NK-92 (cell line): Measurements from ENCODE around the gene PLEKHA5.
"Not testable (repeated sequence)": the region's sequence is repeated elsewhere in the genome, so short reads cannot be mapped to it uniquely, and the experiment has no call there.

Source experiments
- DNase-seq: peaks from one replicate; lab custom pipeline; 2025; ENCODE audit not compliant: unreplicated experiment; lab: John Stamatoyannopoulos, UW

The PLEKHA5 gene

DNA sequence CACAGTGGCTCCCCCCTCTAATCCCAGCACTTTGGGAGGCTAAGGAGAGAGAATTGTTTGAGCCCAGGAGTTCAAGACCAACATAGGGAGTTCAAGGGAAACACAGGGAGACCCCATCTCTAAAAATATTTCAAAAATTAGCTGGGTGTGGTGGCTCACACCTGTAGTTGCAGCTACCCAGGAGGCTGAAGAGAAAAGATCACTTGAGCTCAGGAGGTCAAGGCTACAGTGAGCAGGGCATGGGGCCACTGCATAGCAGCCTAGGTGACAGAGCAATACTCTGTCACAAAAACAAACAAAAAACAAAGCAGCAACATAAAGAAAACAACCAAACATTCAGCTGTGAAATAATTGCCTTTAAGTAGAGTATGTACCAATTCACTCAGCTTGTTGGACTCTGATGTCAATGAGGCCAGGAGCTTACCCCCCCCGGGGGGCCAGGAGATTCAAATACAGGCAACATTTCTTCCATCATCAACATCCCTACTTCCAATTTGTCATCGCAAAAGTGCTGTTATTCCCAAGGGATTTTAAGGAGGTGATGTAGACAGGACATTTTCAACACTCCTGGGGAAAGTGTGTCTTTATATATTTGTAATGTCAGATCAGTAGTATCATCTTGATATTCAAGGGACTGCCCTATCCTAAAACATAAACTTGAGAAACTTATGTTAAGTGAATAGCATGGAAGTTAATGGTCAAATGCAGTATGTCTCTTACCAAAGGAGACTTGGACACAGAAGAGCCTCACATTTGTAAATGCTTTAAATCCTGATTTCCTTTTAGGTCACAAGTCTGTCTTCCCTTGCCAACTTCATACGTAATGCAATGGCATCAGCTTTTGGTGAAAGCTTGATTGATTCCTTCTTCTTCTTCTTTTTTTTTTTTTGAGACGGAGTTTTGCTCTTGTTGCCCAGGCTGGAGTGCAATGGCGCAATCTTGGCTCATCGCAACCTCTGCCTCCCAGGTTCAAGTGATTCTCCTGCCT is 269.1 kb downstream of the PLEKHA5 start:
- no peak for DNase-seq

DNA sequence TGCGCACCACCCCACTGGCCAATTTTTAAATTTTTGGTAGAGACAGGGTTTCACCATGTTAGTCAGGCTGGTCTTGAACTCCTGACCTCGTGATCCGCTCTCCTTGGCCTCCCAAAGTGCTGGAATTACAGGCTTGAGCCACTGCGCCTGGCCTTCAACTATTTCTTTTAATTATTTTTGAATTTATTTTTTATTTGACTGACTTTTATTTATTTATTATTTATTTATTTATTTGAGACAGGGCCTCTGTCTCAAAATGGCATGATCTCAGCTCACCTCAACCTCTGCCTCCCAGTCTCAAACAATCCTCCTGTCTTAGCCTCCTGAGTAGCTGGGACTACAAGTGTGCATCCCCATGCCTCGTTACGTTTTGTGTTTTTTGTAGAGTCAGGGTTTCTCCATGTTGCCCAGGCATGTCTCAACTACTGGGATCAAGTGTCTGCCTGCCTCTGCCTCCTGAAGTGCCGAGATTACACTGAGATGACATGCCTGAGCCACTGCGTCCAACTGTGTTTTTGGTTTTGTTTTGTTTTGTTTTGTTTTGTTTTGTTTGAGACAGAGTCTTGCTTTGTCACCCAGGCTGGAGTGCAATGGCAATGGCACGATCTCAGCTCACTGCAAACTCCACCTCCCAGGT is 271.2 kb downstream of the PLEKHA5 start:
- DNase-seq: not testable (repeated sequence)

DNA sequence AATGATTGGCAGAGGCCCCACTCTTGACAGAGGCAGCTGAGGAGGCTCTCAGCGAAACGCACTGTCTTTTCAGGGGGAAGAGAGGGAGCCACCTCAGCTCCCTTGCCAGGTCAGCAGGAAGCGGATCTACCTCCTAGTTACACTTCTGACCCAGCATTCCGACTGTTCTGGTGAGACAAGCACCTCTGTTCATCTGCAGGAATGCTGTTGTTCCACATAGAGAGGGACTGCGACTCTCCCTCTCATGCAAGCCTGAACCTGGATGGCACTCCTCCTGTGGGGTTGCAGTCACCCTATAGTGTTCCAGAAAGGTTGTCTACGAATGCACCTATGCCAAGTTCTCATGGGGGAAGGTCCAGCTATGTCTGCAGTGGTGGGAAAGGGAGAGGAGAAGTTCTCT is 272.7 kb downstream of the PLEKHA5 start:
- no peak for DNase-seq

DNA sequence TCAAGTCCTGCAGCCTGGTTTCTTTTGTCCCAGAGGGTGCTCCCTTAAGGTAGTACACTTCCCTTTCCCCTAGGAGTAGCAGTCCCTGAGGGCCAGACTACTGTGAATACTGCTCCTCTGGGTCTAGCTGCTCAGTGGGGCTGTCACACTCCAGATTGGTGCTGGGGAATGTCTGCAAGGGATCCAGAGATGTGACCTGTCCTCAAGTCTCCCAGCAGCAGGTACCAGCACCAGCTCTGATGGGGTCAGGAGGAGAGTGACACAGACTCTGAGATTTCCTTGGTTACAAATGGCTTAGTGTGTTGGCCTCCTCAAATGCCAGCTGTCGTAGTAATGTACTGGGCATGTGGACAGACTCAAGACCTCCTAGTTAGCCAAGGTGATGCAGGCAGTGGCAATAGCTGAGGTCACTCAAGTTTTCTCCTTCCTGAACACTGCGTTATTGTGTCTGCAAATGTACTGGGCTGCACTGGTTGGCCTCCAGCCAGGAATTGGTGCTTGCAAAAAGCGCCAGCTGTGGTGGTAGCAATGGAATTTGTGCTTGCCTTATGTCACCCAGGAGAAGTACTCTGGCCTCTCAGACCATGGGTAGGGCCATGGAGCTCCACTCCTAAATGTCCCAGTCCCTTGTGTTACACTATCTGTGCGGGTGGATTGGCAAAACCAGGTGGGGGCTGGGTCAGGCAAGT is 273.4 kb downstream of the PLEKHA5 start:
- no peak for DNase-seq

DNA sequence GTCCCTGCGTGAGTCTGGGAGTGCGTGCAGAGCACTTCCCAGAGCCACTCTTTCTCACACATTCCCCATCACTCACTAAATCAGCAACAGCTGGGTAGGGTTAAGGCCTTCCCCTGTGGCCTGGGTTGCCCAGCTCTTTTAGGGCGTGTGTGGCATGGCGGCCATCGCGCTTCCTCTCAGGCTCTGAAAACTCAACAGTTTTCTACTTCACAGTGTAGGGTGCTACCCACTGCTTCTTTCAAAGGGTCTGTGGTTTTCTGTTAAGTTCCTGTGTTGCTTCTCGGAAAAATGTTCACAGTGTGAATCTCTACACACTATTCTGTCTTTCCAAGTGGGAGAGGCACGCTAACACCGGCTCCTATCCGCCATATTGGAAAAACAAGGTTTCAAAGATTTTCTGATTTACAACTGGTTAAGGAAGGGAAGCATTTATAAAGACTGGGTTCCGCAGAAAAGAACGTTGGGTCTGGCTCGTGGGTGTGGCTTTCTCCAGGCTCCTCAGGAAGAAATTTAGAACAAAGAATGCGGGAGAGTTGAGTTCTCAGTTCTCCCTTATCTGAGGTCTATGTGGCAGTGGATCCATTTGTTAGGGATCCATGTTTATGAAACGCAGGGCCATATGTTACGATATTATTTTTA is 274.8 kb downstream of the PLEKHA5 start:
- DNase-seq: no peak

DNA sequence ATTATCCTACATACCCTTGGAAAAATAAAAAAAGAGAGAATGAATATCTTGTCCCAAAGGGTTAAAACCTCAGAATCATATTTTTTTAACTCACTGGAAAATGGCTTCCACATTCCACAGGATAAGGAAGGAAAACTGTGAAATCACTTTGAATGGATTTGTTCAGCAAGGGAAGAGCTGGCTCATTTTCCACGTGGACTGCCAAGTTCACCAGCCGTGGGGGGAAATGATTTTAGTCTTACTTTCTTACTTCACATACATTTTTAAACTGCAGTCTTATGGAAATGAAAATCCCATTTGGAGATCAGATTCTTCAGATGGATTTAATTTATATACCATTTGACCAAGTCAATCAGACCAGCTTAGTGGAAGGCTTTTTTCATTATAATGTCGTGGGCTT is 279.8 kb downstream of the PLEKHA5 start:
- no peak for DNase-seq

DNA sequence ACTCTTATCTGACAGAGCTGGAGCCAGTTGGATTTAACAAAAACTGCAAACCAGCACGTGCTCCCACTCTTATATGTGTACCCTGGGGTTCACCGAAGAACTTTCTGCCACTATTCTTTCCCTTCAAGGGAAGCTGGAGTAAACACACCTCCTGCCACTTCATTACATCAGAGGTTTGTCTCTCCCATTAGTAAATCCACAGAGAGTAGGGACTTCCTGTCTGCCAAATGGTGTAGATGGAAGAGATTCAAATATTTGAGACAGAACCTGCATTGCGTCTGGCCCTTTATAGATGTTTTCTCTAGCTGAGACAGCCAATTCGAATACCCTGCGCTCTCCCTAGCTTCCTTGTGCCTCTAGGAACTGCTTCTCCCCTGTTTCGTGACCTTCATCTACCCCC is 280.7 kb downstream of the PLEKHA5 start:
- no peak for DNase-seq

DNA sequence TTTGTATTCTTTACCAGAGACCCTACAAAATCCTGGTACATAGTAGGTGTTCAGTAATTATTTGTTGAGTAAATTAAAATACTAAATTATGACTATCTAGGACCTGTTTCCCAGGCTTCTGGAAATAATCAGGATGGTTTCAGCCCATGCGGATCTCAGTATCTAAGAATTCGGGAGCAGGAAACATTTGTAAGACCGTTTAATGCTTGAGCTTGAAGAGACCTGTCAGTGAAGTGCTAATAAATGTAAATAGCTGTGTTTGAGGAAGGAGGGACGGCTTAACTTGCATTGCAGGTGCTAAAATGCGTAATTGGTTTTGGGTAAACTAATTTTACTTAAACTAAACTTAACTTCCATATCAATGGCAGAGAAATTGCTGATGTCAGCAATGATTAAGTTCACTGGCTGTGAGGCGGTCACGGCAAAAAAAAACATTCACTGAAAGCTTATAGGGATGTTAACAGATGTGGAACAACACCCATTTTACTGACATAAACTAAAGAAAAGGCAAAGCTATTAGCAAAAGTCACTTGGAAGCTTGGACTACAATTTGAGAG is 281.2 kb downstream of the PLEKHA5 start:
- no peak for DNase-seq

DNA sequence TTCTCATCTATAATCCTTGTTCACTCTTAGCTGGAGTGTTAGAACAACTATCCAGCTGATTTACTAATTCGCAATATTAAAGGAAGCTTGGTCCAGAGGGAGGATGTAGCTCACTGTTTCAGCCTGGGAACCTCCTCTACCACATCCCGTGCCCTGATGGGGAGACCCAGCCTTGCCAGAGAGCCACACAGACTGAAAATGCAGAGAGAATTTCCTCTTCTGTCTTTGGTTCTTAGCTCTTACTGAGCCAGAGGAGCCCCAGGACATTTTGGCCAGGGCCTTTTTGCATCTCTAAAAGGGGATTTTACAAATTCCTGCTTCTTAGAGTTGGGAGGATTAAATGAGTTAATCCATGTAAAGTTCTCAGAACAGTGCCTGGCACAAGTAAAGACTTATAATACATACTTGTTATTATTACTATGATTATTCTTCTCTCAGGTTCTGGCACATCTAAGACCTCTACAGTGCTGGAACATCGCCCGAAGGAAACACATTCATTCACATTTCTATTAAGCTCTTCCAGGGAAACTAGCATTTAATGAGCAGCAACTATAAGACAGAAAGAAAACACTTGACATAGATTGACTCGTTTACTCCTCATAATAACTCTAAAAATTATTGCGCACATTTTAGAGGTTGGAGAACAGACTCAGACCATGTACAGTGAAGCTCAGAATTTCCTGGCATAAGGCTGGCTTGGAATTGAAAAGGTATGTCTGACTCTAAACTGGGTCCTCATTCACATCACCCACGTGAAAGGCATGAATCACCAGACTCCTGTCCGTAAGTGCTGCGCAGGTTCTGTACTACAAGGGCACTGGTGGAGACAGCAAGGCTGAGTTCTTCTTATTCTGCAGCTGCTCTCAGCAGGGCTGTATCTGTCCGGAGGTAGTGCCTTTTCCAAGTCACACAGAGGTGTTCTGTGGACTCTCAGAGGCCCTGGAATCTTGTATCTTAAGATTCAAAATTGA is 282.0 kb downstream of the PLEKHA5 start:
- no peak for DNase-seq

DNA sequence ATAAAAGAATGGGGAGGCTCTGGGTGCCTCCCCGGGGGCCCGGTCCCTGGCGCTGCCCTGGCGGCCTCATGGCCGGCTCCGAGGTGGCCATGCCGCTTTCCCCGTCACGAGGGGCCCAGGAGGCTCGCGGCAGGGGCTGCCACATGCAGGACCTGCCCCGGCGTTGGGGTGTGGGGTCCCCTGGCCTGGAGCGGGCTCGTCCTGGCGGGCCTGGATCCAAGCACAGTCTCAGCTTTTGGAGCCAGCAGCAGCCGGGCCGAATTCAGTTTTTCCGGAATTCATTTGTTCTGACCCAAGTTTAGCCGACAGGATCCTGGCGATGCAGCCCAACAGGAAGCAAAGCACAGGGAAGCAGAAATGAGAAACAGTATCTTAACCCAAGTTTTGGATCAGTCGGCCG is 283.3 kb downstream of the PLEKHA5 start:
- no peak for DNase-seq

DNA sequence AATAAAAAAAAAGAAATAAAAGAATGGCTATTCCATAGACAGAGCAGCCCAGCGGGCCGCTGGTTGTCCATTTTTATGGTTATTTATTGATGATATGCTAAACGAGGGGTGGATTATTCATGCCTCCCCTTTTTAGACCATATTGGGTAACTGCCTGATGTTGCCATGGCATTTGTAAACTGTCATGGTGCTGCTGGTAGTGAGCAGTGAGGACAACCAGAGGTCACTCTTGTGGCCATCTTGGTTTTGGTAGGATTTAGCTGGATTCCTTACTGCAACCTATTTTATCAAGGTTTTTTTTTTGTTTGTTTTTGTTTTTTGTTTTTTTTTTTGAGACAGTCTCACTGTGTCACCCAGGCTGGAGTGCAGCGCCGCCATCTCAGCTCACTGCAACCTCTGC is 284.0 kb downstream of the PLEKHA5 start:
- DNase-seq: not testable (repeated sequence)

DNA sequence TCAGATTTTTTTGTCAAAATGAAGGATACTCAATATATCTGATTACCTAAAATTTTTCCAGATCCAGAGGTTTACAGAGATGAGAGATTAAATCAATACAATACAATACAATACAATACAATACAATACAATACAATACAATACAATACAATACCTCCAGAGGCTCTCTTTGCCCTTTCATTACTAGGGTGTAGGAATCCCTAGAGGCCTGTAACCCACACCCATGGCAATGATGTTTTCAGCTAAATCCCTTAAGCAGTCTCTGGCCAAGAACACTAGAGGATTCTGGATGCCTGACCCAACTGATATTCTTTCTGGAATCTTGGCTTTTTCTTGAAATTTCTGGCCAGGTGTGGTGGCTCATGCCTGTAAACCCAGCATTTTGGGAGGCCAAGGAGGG is 286.0 kb downstream of the PLEKHA5 start:
- no peak for DNase-seq

DNA sequence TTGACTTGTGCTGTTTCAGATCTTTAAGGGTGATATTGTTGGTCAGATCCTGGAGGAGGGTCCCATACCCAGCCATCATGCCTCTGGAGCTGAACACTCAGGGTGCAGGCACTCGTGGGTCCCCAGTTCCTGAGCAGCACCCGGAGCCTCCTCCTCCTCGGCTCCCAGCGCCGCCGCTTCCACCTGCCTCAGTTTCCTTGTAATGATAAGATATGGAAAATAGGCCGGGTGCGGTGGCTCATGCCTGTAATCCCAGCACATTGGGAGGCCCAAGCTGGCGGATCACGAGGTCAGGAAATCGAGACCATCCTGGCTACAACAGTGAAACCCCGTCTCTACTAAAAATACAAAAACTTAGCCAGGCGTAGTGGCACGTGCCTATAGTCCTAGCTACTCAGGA is 289.6 kb downstream of the PLEKHA5 start:
- DNase-seq: no peak

DNA sequence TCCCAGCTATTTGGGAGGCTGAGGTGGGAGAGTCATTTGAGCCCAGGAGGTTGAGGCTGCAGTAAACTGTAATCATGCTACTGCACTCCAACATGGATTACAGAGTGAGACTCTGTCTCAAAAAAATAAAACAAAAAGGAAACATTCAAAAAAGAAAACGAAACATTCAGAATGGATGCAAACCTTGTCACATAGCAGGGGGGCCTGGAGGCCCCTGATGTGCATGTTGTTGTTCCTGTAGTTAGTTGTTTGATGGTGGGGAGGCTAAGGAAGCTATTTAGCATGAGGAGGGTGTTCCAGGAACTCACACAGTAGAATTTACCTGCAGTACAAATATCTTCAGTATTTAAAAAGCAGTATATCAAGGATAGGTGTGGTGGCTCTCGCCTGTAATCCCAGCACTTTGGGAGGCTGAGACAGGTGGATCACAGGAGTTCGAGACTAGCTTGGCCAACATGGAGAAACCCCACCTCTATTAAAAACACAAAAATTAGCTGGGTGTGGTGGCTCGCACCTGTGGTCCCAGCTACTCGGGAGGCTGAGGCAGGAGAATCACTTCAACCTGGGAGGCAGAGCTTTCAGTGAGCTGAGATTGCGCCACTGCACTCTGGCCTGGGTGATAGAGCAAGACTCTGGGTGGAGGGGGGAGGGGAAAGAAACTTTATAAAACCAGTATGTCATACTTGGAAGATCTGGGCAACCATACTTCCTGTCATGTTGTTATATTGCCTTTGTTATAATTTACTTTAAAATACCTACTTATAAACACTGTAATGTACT is 292.2 kb downstream of the PLEKHA5 start:
- no peak for DNase-seq

DNA sequence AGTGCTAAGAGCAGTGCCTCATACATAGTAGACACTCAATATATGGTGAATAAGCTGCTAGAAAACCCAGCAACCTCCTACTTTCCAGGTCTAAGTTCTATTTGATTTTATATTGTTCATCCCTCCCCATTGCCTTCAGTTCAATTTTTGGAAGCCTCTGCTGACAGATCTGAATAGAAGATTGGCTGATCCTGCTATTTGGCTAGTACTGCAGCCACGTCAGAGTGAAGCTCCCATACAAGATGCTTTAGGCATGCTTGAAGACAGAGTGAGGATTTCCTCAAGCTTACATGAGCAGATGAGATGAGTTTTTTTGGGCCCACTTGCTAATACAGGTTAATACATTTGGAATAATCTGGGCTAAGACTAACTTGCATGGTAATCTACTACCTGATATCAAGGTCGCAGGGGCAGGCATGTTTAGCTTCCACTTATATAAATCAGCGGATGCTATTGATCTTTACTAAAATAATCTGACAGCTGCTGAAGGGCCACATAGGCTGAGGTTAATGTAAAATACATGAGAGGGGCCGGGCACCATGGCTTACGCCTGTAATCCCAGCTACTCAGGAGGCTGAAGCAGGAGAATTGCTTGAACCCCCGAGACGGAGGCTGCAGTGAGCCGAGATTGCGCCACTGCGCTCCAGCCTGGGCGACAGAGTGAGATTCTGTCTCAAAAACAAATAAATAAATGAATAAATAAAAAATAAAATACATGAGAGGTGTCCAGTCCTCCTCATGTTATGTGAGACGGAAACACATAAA is 293.8 kb downstream of the PLEKHA5 start:
- DNase-seq: no peak
